Endothelial cell of umbilical vein (primary cell): ENCODE results near the gene TNFRSF12A.

ENCODE experiments used
- EZH2 ChIP-seq: IDR thresholded peaks from 2 replicates; pipeline ENCODE4 v1.6.1; 2012; ENCODE audit warnings: borderline replicate concordance, low read depth, mild to moderate bottlenecking, moderate library complexity, low read length, inconsistent platforms; ENCODE audit not compliant: severe bottlenecking
- JUN ChIP-seq: IDR thresholded peaks from 2 replicates; pipeline ENCODE4 v1.6.1; 2011; ENCODE audit warnings: borderline replicate concordance, low read depth; ENCODE audit not compliant: insufficient read length, insufficient read depth
- POLR2A ChIP-seq: IDR thresholded peaks from 2 replicates; pipeline ENCODE4 v1.6.1; 2012; ENCODE audit warnings: low read depth, mild to moderate bottlenecking, control low read depth, low read length
- POLR2AphosphoS5 ChIP-seq: IDR thresholded peaks from 2 replicates; pipeline ENCODE4 v1.6.1; 2012; ENCODE audit warnings: low read depth, mild to moderate bottlenecking, control low read depth, low read length, moderate library complexity; ENCODE audit not compliant: insufficient read depth
- TF ChIP-seq, protein P1 (sequence below), 2 donors: IDR thresholded peaks; 1 replicate in 1 of 2; 2 replicates in 1 of 2; pipeline ENCODE4 v1.5.1; 2011; ENCODE audit warnings: low read length in 2 of 2, mild to moderate bottlenecking in 2 of 2, moderate library complexity in 2 of 2, control low read depth in 1 of 2, inconsistent platforms in 1 of 2, low read depth in 1 of 2; ENCODE audit not compliant: insufficient read depth in 1 of 2; ENCODE audit errors: extremely low read depth in 1 of 2

DNA sequence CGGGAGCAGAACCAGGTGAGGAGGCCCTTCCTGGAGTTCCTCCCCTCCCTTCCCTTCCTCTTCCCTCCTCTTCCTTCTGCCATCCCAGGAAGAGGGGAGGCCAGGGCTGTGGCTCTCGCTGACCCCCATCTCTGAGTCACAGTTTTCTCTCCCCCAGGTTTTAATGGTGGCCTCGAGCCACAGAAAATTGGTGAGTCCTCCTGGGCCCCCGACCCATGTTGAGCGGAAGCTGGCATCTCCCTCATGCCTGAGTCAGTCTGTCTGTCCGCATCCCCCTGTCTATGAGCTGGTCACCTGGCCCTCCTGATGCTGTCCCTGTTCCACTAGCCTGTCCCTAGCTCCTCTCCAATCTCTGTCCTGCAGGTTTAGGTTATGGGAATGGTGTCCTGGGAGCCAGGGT, 20.2 kb upstream of the TNFRSF12A start:
- TF ChIP-seq, protein P1, sequence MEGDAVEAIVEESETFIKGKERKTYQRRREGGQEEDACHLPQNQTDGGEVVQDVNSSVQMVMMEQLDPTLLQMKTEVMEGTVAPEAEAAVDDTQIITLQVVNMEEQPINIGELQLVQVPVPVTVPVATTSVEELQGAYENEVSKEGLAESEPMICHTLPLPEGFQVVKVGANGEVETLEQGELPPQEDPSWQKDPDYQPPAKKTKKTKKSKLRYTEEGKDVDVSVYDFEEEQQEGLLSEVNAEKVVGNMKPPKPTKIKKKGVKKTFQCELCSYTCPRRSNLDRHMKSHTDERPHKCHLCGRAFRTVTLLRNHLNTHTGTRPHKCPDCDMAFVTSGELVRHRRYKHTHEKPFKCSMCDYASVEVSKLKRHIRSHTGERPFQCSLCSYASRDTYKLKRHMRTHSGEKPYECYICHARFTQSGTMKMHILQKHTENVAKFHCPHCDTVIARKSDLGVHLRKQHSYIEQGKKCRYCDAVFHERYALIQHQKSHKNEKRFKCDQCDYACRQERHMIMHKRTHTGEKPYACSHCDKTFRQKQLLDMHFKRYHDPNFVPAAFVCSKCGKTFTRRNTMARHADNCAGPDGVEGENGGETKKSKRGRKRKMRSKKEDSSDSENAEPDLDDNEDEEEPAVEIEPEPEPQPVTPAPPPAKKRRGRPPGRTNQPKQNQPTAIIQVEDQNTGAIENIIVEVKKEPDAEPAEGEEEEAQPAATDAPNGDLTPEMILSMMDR (IDR thresholded peaks at IDR 0.05; ENCODE audit: extremely low read depth in 1 of 2, insufficient read depth in 1 of 2, low read depth in 1 of 2, low read length in 2 of 2) = no peak
- TF ChIP-seq POLR2A (no peak), EZH2 (no peak), JUN (no peak), POLR2AphosphoS5 (no peak)
